ENCODE data around the gene CAPZB. TPM values are rescaled to one million over a fixed set of nuclear protein-coding genes. Genes with fewer than 3 reads are reported as not detected.
A peak's percentile ranks its signal among the peaks of the same experiment; 100 is the strongest.

The CAPZB gene
- total RNA-seq, 1 experiment from 2014 or later = 348 TPM

GRCh38 chr1:19325368-19325957 lies 159.9 kb downstream of the CAPZB start:
- H3K9me3 ChIP-seq (ENCODE audit: control insufficient read depth, low read depth, low read length) = no peaks in the 10 kb centered on the region
- no peaks in the 10 kb centered on the region for H3K79me1 ChIP-seq (ENCODE audit: insufficient read depth, low read depth, low read length, poor library complexity, severe bottlenecking)
- H3K14ac ChIP-seq (ENCODE audit: insufficient read depth, low read length) = no peak overlapping the region
- no peaks in the 10 kb centered on the region for H3K9me3 Mint-ChIP-seq
- no peak overlapping the region for H2BK12ac ChIP-seq (ENCODE audit: insufficient read length, low read depth, low read length)
- no peak overlapping the region for H2BK20ac ChIP-seq (ENCODE audit: low read depth, low read length, poor library complexity, severe bottlenecking)
- no peak overlapping the region for H3K9ac ChIP-seq (ENCODE audit: extremely low read depth, insufficient read length, low read length)
- no peak overlapping the region for H3K27ac Mint-ChIP-seq
- H3K23me2 ChIP-seq (ENCODE audit: insufficient read length, low read depth, low read length, poor library complexity, severe bottlenecking) = no peaks in the 10 kb centered on the region
- H2BK120ac ChIP-seq (ENCODE audit: low read depth, low read length, poor library complexity, severe bottlenecking) = no peak overlapping the region
- H3K23ac ChIP-seq (ENCODE audit: insufficient read length, low read depth, low read length) = no peak overlapping the region
- H3K4me2 ChIP-seq (ENCODE audit: insufficient read depth, insufficient read length, low read length) = no peak overlapping the region
- no peak overlapping the region for H3K4me3 Mint-ChIP-seq
- no CpG with 5 or more reads among the region's 19 CpGs for WGBS (ENCODE audit: extremely low coverage, insufficient read length, low lambda C conversion rate)
- H2AFZ ChIP-seq (ENCODE audit: low read length) = no peak overlapping the region
- no peaks in the 10 kb centered on the region for H3K79me2 ChIP-seq (ENCODE audit: insufficient read depth, low read length)
- no peak overlapping the region for H4K8ac ChIP-seq (replicated peaks; ENCODE audit: insufficient read length, low read depth, low read length)
- H2AK5ac ChIP-seq (ENCODE audit: insufficient read length, low read length) = no peak overlapping the region
- H3K36me3 Mint-ChIP-seq (ENCODE audit: insufficient read depth in 1 of 3, low read depth in 3 of 3) = peaks cover 12 to 35% (median 31%) of the 10 kb centered on the region in 3 experiments; a peak in 6 of 7 replicates
- no peaks in the 10 kb centered on the region for H3K4me1 ChIP-seq (ENCODE audit: insufficient read depth, low read length)
- TF ChIP-seq CTCF (conservative IDR thresholded peaks at IDR 0.05) = no peak
- H4K20me1 ChIP-seq (ENCODE audit: control insufficient read depth, insufficient read depth, insufficient read length) = no peaks in the 10 kb centered on the region
- no peak overlapping the region for H3T11ph ChIP-seq (ENCODE audit: low read length)
- no peak overlapping the region for H2BK15ac ChIP-seq (ENCODE audit: low read depth, low read length)
- H3K4me1 Mint-ChIP-seq = no peaks in the 10 kb centered on the region
- H3K4ac ChIP-seq (ENCODE audit: low read depth, low read length) = no peak overlapping the region
- no peak overlapping the region for H3K27ac ChIP-seq (ENCODE audit: insufficient read length, low read depth, low read length)
- no peak overlapping the region for H2BK5ac ChIP-seq (ENCODE audit: insufficient read length, low read length)
- H3K18ac ChIP-seq (ENCODE audit: insufficient read length, low read depth, low read length) = no peak overlapping the region
- peak; percentile 17 for DNase-seq
- no peak overlapping the region for H4K91ac ChIP-seq (ENCODE audit: insufficient read length, low read depth, low read length)
- H3K27me3 Mint-ChIP-seq (ENCODE audit: low read depth) = no peaks in the 10 kb centered on the region; the same call in 1 of the 2 replicates
- H3K56ac ChIP-seq (ENCODE audit: insufficient read length, low read depth, low read length) = no peak overlapping the region
- no peaks in the 10 kb centered on the region for H3K27me3 ChIP-seq (ENCODE audit: insufficient read depth, low read length)
- no peak overlapping the region for H4K5ac ChIP-seq (ENCODE audit: insufficient read length, low read depth, low read length)

All from H9 (cell line).